GM23338 (cell line): ENCODE measurements around the gene CDKAL1.

ENCODE experiments used
- CREB1 ChIP-seq: fragments of 250-450 bp; sonication (Bioruptor Pico); IDR thresholded peaks from 2 replicates; pipeline ENCODE4 v1.5.0; 2020; ENCODE audit warnings: low read depth, mild to moderate bottlenecking, moderate library complexity
- ETS1 ChIP-seq: IDR thresholded peaks from 2 replicates; pipeline ENCODE4 v1.6.1; 2016; ENCODE audit warnings: antibody characterized with exemption
- EZH2 ChIP-seq: fragments of 200-600 bp; sonication (generic); IDR thresholded peaks from one replicate; pipeline ENCODE4 v1.8.0; 2017; ENCODE audit warnings: antibody characterized with exemption, mild to moderate bottlenecking, low read depth; ENCODE audit not compliant: unreplicated experiment
- EZH2phosphoT487 ChIP-seq: fragments of 200-600 bp; sonication (generic); IDR thresholded peaks from one replicate; pipeline ENCODE4 v1.8.1; 2018; ENCODE audit warnings: antibody characterized with exemption; ENCODE audit not compliant: unreplicated experiment
- JUNB ChIP-seq: IDR thresholded peaks from one replicate; pipeline ENCODE4 v1.6.1; 2016; ENCODE audit warnings: antibody characterized with exemption; ENCODE audit not compliant: unreplicated experiment
- POLR2AphosphoS5 ChIP-seq: IDR thresholded peaks from 2 replicates; pipeline ENCODE4 v1.6.1; 2016; ENCODE audit warnings: antibody characterized with exemption, low read depth
- STAT1 ChIP-seq: IDR thresholded peaks from one replicate; pipeline ENCODE4 v1.6.1; 2016; ENCODE audit warnings: antibody characterized with exemption; ENCODE audit not compliant: unreplicated experiment
- ZNF331 ChIP-seq: fragments of 250-450 bp; sonication (Bioruptor Pico); IDR thresholded peaks from 2 replicates; pipeline ENCODE4 v1.5.0; 2020; ENCODE audit warnings: low read depth, mild to moderate bottlenecking, moderate library complexity
- TF ChIP-seq, protein P1 (sequence below), 2 experiments: fragments of 200-600 bp in 1 of 2; sonication (generic) in 1 of 2; conservative IDR thresholded peaks; 2 replicates each; pipeline versions ENCODE4 v1.5.1 to v1.6.1; 2016 to 2017; ENCODE audit warnings: antibody characterized with exemption in 2 of 2, low read depth in 2 of 2, mild to moderate bottlenecking in 2 of 2, moderate library complexity in 1 of 2

- TF ChIP-seq, protein P1, sequence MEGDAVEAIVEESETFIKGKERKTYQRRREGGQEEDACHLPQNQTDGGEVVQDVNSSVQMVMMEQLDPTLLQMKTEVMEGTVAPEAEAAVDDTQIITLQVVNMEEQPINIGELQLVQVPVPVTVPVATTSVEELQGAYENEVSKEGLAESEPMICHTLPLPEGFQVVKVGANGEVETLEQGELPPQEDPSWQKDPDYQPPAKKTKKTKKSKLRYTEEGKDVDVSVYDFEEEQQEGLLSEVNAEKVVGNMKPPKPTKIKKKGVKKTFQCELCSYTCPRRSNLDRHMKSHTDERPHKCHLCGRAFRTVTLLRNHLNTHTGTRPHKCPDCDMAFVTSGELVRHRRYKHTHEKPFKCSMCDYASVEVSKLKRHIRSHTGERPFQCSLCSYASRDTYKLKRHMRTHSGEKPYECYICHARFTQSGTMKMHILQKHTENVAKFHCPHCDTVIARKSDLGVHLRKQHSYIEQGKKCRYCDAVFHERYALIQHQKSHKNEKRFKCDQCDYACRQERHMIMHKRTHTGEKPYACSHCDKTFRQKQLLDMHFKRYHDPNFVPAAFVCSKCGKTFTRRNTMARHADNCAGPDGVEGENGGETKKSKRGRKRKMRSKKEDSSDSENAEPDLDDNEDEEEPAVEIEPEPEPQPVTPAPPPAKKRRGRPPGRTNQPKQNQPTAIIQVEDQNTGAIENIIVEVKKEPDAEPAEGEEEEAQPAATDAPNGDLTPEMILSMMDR (conservative IDR thresholded peaks at IDR 0.05; ENCODE audit: low read depth in 2 of 2): no peak
- peak; percentile 83 for TF ChIP-seq POLR2AphosphoS5
- TF ChIP-seq EZH2: no peak
- 0 out of 2 replicates have a peak, but pooled peaks have one; percentile 33 for TF ChIP-seq ETS1
- TF ChIP-seq EZH2phosphoT487: no peak
- no peak for TF ChIP-seq ZNF331
- TF ChIP-seq JUNB: no peak
- TF ChIP-seq CREB1 (CRISPR knock-in tag): peak; percentile 70
- TF ChIP-seq STAT1: no peak
These were observed at the start of gene CDKAL1 for GRCh38 chr6:20534295-20535262.
